HepG2 (cell line): ENCODE data around the gene MACROD2. TPM values are rescaled to one million over a fixed set of nuclear protein-coding genes. Genes with fewer than 3 reads are reported as not detected.

Experiments used
- ADNP ChIP-seq: sonication (generic); formaldehyde crosslinking; IDR thresholded peaks from 2 replicates; pipeline ENCODE4 v1.4.0; 2020; ENCODE audit warnings: missing genetic modification reagents
- ARID4A ChIP-seq: sonication (generic); formaldehyde crosslinking; IDR thresholded peaks from 2 replicates; pipeline ENCODE4 v1.5.0; 2020; ENCODE audit warnings: mild to moderate bottlenecking, missing genetic modification reagents, borderline replicate concordance
- EP300 ChIP-seq, 3 experiments: sonication (generic) in 1 of 3; formaldehyde crosslinking in 1 of 3; IDR thresholded peaks; 2 replicates each; pipeline versions ENCODE4 v1.5.1 to v1.6.1; 2011 to 2020; ENCODE audit warnings: low read depth in 2 of 3, low read length in 2 of 3, borderline replicate concordance in 1 of 3, improper control_type of control experiment in 1 of 3, mild to moderate bottlenecking in 1 of 3, missing genetic modification reagents in 1 of 3, moderate library complexity in 1 of 3
- FOXP1 ChIP-seq, 2 experiments: fragments of 450-650 bp in 1 of 2; IDR thresholded peaks; 2 replicates each; pipeline ENCODE4 v1.6.1; 2017 to 2018; ENCODE audit warnings: antibody characterized with exemption in 1 of 2
- GATAD2A ChIP-seq: IDR thresholded peaks from 2 replicates; pipeline ENCODE4 v1.6.1; 2016
- HMG20A ChIP-seq: IDR thresholded peaks from 2 replicates; pipeline ENCODE4 v1.6.1; 2016; ENCODE audit warnings: borderline replicate concordance
- PAF1 ChIP-seq: IDR thresholded peaks from 2 replicates; pipeline ENCODE4 v1.6.1; 2016; ENCODE audit warnings: missing genetic modification reagents, missing compliant biosample characterization
- RBFOX2 ChIP-seq: fragments of 200-400 bp; formaldehyde crosslinking; IDR thresholded peaks from 2 replicates; pipeline ENCODE4 v1.6.1; 2017; ENCODE audit warnings: low read depth, mild to moderate bottlenecking, low read length
- SIN3B ChIP-seq: fragments of 150-350 bp; IDR thresholded peaks from 2 replicates; pipeline ENCODE4 v1.6.1; 2014; ENCODE audit warnings: low read length
- SOX5 ChIP-seq: IDR thresholded peaks from 2 replicates; pipeline ENCODE4 v1.6.1; 2016; ENCODE audit warnings: borderline replicate concordance
- SRSF1 ChIP-seq: fragments of 200-400 bp; formaldehyde crosslinking; optimal IDR thresholded peaks from 2 replicates; pipeline ENCODE3; 2017; ENCODE audit warnings: mild to moderate bottlenecking, low read depth, low read length, moderate library complexity
- TRAFD1 ChIP-seq: sonication (generic); formaldehyde crosslinking; IDR thresholded peaks from 2 replicates; pipeline ENCODE4 v1.5.1; 2020; ENCODE audit warnings: missing genetic modification reagents, mild to moderate bottlenecking, borderline replicate concordance
- ZBTB8A ChIP-seq: sonication (generic); formaldehyde crosslinking; IDR thresholded peaks from 2 replicates; pipeline ENCODE4 v1.4.0; 2020; ENCODE audit warnings: mild to moderate bottlenecking, low read depth, missing genetic modification reagents, borderline replicate concordance
- ZMYM3 ChIP-seq: sonication (generic); formaldehyde crosslinking; IDR thresholded peaks from 2 replicates; pipeline ENCODE4 v1.5.1; 2020; ENCODE audit warnings: mild to moderate bottlenecking, missing genetic modification reagents
- ZNF232 ChIP-seq: sonication (generic); formaldehyde crosslinking; IDR thresholded peaks from 2 replicates; pipeline ENCODE4 v1.4.0; 2020; ENCODE audit warnings: missing genetic modification reagents, borderline replicate concordance
- ZNF503 ChIP-seq: sonication (generic); formaldehyde crosslinking; IDR thresholded peaks from 2 replicates; pipeline ENCODE4 v1.4.0; 2020; ENCODE audit warnings: missing genetic modification reagents
- ZNF574 ChIP-seq: sonication (generic); formaldehyde crosslinking; IDR thresholded peaks from 2 replicates; pipeline ENCODE4 v1.4.0; 2020; ENCODE audit warnings: missing genetic modification reagents
- ZNF883 ChIP-seq: sonication (generic); formaldehyde crosslinking; IDR thresholded peaks from 2 replicates; pipeline ENCODE4 v1.5.1; 2020; ENCODE audit warnings: mild to moderate bottlenecking, missing genetic modification reagents; ENCODE audit errors: not compliant biosample characterization
- polyA plus RNA-seq, 8 experiments: library from polyadenylated mRNA; depleted of rRNA in 3 of 8; stranded (reverse) in 7 of 8; unstranded in 1 of 8; fragments of >200 nt; fragmentation: Illumina TruSeq in 4 of 8; extraction: Trizol in 4 of 8; gene quantifications; 2 replicates each; pipeline versions ENCODE4 v1.2.1 to v1.2.3, GENCODE V29; 2011 to 2016; ENCODE audit warnings: low read depth in 4 of 8, missing spikeins in 1 of 8, mixed read lengths in 1 of 8; ENCODE audit not compliant: insufficient read depth in 1 of 8
- total RNA-seq, 5 experiments: library from RNA; depleted of rRNA; stranded (reverse); fragments of >200 nt; fragmentation: Illumina TruSeq; extraction: Trizol; gene quantifications; 2 replicates each; pipeline ENCODE4 v1.2.3, GENCODE V29; 2016; ENCODE audit warnings: low read depth in 1 of 5

The MACROD2 gene
- total and polyA plus RNA-seq, 2 of the 13 experiments (the other 11 are each of a cell fraction or from before 2014, with no cell fraction given): 0.13 to 0.51 TPM

GRCh38 chr20:16098890-16099639 lies 2103.7 kb downstream of the MACROD2 start (continued):
- TF ChIP-seq ZNF503 (0 out of 2 replicates have a peak, but pooled peaks have one; percentile 35), PAF1 (CRISPR knock-in tag) (no peak), ZMYM3 (CRISPR knock-in tag) (peak; percentile 60; the same call in 1 of the 2 replicates), TRAFD1 (no peak), ZNF574 (CRISPR knock-in tag) (no peak), SIN3B (no peak), ADNP (CRISPR knock-in tag) (no peak), EP300 (IDR thresholded peaks at IDR 0.05; ENCODE audit: low read depth in 2 of 2, low read length in 2 of 2) (peak in 1 of 2 experiments; percentile 84; a peak in 2 of 4 replicates), EP300 (CRISPR knock-in tag; IDR thresholded peaks at IDR 0.05; ENCODE audit: borderline replicate concordance) (no peak), GATAD2A (CRISPR knock-in tag) (peak; percentile 94), SOX5 (CRISPR knock-in tag) (peak; percentile 76; the same call in 1 of the 2 replicates), FOXP1 (IDR thresholded peaks at IDR 0.05) (no peak), FOXP1 (CRISPR knock-in tag; IDR thresholded peaks at IDR 0.05) (peak; percentile 71; the same call in 1 of the 2 replicates), ZNF883 (no peak), SRSF1 (no peak), HMG20A (CRISPR knock-in tag) (peak; percentile 84), ARID4A (no peak; the same call in 1 of the 2 replicates), ZBTB8A (CRISPR knock-in tag) (no peak), ZNF232 (peak; percentile 57; the same call in 1 of the 2 replicates), RBFOX2 (no peak)
